Adrenal gland (tissue), 12 donors: ENCODE results near the gene SHBG. TPM values are rescaled to one million over a fixed set of nuclear protein-coding genes. Genes with fewer than 3 reads are reported as not detected.

ENCODE experiments used
- DNase-seq, 7 donors: peaks; one replicate each; pipeline ENCODE4 v3.0.0-alpha.2; 2019 to 2020
- H3K27ac ChIP-seq, 5 donors: fragments of 200-600 bp; sonication (generic) in 4 of 5; 1 replicate in 3 of 5; 2 replicates in 2 of 5; pipeline versions ENCODE4 v1.5.1 to v1.8.0; 2016 to 2020; ENCODE audit warnings: mild to moderate bottlenecking in 1 of 5
- H3K27me3 ChIP-seq: fragments of 200-600 bp; 2 replicates; pipeline ENCODE4 v1.8.0; 2021
- H3K36me3 ChIP-seq, 2 donors: fragments of 200-600 bp; replicated peaks in 1 of 2; 1 replicate in 1 of 2; 2 replicates in 1 of 2; pipeline versions ENCODE4 v1.5.1 to v1.8.0; 2018 to 2022
- H3K4me1 ChIP-seq, 2 donors: fragments of 200-600 bp; replicated peaks in 1 of 2; 1 replicate in 1 of 2; 2 replicates in 1 of 2; pipeline versions ENCODE4 v1.5.1 to v1.8.0; 2018 to 2021
- H3K4me3 ChIP-seq, 4 donors: fragments of 200-600 bp; sonication (generic) in 3 of 4; one replicate each; pipeline ENCODE4 v1.5.1; 2016 to 2018
- H3K9me3 ChIP-seq, 3 donors: fragments of 200-600 bp; sonication (generic) in 1 of 3; replicated peaks in 1 of 3; 1 replicate in 2 of 3; 2 replicates in 1 of 3; pipeline versions ENCODE4 v1.5.1 to v1.8.0; 2016 to 2021
- CTCF ChIP-seq, 6 experiments: fragments of 450-650 bp in 4 of 6; fragments of 200-600 bp in 2 of 6; sonication (generic) in 1 of 6; IDR thresholded peaks; 1 replicate in 5 of 6; 2 replicates in 1 of 6; pipeline versions ENCODE4 v1.5.1 to v1.8.0; 2016 to 2021; ENCODE audit warnings: antibody characterized with exemption in 6 of 6, mild to moderate bottlenecking in 2 of 6, moderate library complexity in 1 of 6
- POLR2A ChIP-seq, 2 donors: fragments of 450-650 bp; IDR thresholded peaks; one replicate each; pipeline ENCODE4 v1.6.1; 2017; ENCODE audit warnings: antibody characterized with exemption in 2 of 2, mild to moderate bottlenecking in 2 of 2, moderate library complexity in 1 of 2
- WGBS, 4 donors: extraction: QIAGEN DNeasy Blood & Tissue Kit in 2 of 4; methylation state at CpG; one replicate each; pipeline versions ENCODE4 v1.1.5 to v1.1.7; 2013 to 2017; 5-methylcytosine and 5-hydroxymethylcytosine counted together
- intact Hi-C, 2 donors: fragments of 100-400 bp; cut with DNase I; formaldehyde crosslinking; loops; one replicate each; pipeline versions ENCODE4 v1.14.1 to v1.15.0; 2022 to 2023
- polyA plus RNA-seq, 3 donors: library from polyadenylated mRNA; stranded (reverse); fragments of 200-250 nt in 2 of 3; fragments of 350-450 nt in 1 of 3; fragmentation: Illumina TruSeq in 1 of 3; extraction: RNeasy Lipid Tissue Mini Kit (QIAGEN cat#74804) in 1 of 3; gene quantifications; one replicate each; pipeline ENCODE4 v1.2.3, GENCODE V29; 2013 to 2014
- total RNA-seq, 9 donors: library from RNA; depleted of rRNA in 4 of 9; stranded (reverse); fragments of >200 nt in 4 of 9; fragments of 120-200 nt in 1 of 9; fragmentation: NEBNext Ultra II Directional in 1 of 9; extraction: Animal tissue kit (Norgen Biotek cat#: 25700) in 1 of 9; gene quantifications; one replicate each; pipeline versions ENCODE4 v1.1.0 to v1.2.4, GENCODE V29; 2013 to 2023
- donor health status: healthy with polysubstance abuse.
- donor health status: Bipolar disorder and iron deficiency.
- donor health status: DM: yes; HTN: yes; CAD: no.
- donor health status: DM: no; HTN: no; CAD: no.
- donor health status: DM: no; HTN: no; CAD: no.
- donor health status: DM: yes; HTN: yes; CAD: no.

The SHBG gene
- total and polyA plus RNA-seq, 12 donors = 0.30 to 3.8 (median 1.9) TPM

- 0 to 1% (median 0%) methylated on average over 11 to 54 of the region's 54 CpGs for WGBS, 4 donors
- Histone ChIP-seq H3K27me3 (no peaks in the 10 kb centered on the region), H3K27ac (peak within 1 kb of the TSS; percentile 88 to 99 (median 96)), H3K4me3 (peak within 1 kb of the TSS; percentile 37 to 99 (median 94)), H3K36me3 (no peaks in the 10 kb centered on the region), H3K4me1 (peaks cover 17% of the 10 kb centered on the region in 2 donors), H3K9me3 (no peaks in the 10 kb centered on the region)
- intact Hi-C loops = no loop called here
- peak; percentile 95 to 98 (median 98) for DNase-seq
- TF ChIP-seq CTCF (IDR thresholded peaks at IDR 0.05) (no peak), POLR2A (IDR thresholded peaks at IDR 0.05) (peak; percentile 50 to 86)
Observed at GRCh38 chr17:7627250-7628121, 2.4 kb upstream of the SHBG start, which contains the start of gene SAT2. Gene SAT2 (minus strand): TSS chr17:7627821. CDS start chr17:7627635, 186 bp downstream.

GRCh38 chr17:7631398-7632380 is 1.8 kb downstream of the SHBG start:
- WGBS, 4 donors = 59 to 80% (median 71%) methylated on average over 6 to 11 of the region's 11 CpGs
- DNase-seq = peak in 1 of 7 donors; percentile 41
- Histone ChIP-seq H3K4me1 (peaks cover 8 to 10% of the 10 kb centered on the region in 2 donors), H3K27me3 (no peaks in the 10 kb centered on the region), H3K4me3 (no peak overlapping the region), H3K36me3 (no peaks in the 10 kb centered on the region), H3K9me3 (no peaks in the 10 kb centered on the region), H3K27ac (no peak overlapping the region)
- intact Hi-C loops = loop anchor here (5.0 to 10.0 kb wide), 3 partner anchors 53 to 153 kb away; partner anchors contain the start of genes TP53 (in 2 of the 2) and WRAP53 (in 2 of the 2)
- TF ChIP-seq POLR2A (IDR thresholded peaks at IDR 0.05) (no peak), CTCF (IDR thresholded peaks at IDR 0.05) (no peak)

- 41 to 49% (median 46%) methylated on average over 6 of the region's 6 CpGs for WGBS, 4 donors
- intact Hi-C loops = loop anchor here (5.0 to 10.0 kb wide), 3 partner anchors 52 to 152 kb away; partner anchors contain the start of genes TP53 (in 2 of the 2) and WRAP53 (in 2 of the 2)
- Histone ChIP-seq H3K36me3 (no peaks in the 10 kb centered on the region), H3K27ac (peak overlapping the region in 1 of 5 donors; percentile 32), H3K4me3 (no peak overlapping the region), H3K4me1 (peaks cover 6% of the 10 kb centered on the region in 2 donors), H3K9me3 (no peaks in the 10 kb centered on the region), H3K27me3 (no peaks in the 10 kb centered on the region)
- TF ChIP-seq CTCF (IDR thresholded peaks at IDR 0.05) (peak; percentile 34 to 68 (median 61)), POLR2A (IDR thresholded peaks at IDR 0.05) (no peak)
- peak; percentile 43 to 69 (median 63) for DNase-seq
Observed at GRCh38 chr17:7632492-7632894, 2.6 kb downstream of the SHBG start.
